Hematopoietic multipotent progenitor cell treated with erythropoietin and hydrocortisone succinate and interleukin-3 and kit ligand, for 4 days (in vitro differentiated cells): Measurements from ENCODE around the gene TRIM8.

Experiments
- DNase-seq: peaks from one replicate; pipeline ENCODE4 v3.0.0-alpha.2; 2015

TRIM8 gene

GRCh38 chr10:102633848-102634247, 10.4 kb upstream of the TRIM8 start:
- no peak for DNase-seq

DNA sequence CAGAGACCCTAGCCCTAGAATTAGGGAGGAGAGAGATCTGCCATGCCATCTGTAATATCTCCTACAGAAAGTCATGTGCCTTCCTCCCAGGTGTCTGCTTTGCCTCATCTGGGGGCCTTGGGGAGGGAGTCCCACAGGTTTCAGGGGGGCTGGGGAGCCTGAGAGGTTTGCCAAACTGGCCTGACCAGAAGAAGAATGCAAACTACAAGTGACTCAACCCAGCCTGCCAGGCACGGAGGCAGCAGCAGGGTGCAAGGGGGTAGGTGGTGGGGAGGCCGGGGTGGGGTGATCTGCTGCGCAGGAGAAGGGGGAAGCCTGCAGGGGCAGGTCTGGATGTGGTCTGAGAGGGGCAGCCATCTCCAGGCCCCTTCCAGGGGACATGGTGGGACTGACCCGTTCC, 9.6 kb upstream of the TRIM8 start:
- no peak for DNase-seq

DNA sequence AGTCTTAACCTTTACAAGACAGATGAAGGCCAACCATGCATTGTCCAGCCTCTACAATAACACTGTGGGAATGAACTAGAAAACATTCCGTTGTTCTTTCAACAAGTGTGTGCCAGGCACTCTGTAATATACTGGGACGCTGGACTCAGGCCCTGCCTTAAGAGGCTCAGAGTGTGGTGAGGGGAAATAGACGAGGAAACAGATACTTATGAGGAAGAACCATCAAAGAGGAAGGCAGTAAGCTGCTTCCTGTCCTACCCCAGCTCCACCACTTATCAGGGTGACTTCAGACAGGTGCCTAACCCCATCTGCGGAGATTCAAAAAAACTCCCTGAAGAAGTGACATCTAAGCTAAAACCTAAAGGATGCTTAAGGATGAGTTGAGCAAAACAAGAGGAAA, 8.9 kb upstream of the TRIM8 start:
- DNase-seq: peak; percentile 57

DNA sequence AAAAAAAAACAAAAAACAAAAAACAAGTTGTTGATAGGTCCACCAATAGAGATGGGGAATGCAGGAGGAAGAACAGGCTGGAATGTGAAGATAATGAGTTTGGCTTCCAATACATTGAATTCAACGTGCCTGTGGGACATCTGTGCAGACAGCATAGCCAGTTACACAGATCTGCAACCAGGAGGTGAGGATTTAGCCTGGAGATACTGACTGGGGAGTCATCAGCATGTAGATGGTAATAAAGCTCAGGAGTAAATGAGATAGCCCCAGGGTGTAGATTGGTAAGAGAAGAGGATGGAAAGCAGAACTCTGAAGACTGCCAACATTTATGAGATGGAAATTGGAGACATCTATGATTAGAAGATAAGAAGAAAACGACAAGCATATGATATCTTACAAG, 4.7 kb upstream of the TRIM8 start:
- DNase-seq: no peak

- no peak for DNase-seq
These were observed 2.9 kb upstream of the TRIM8 start for GRCh38 chr10:102641402-102641801.

GRCh38 chr10:102641880-102642735, 2.2 kb upstream of the TRIM8 start:
- DNase-seq: peak; percentile 99

DNA sequence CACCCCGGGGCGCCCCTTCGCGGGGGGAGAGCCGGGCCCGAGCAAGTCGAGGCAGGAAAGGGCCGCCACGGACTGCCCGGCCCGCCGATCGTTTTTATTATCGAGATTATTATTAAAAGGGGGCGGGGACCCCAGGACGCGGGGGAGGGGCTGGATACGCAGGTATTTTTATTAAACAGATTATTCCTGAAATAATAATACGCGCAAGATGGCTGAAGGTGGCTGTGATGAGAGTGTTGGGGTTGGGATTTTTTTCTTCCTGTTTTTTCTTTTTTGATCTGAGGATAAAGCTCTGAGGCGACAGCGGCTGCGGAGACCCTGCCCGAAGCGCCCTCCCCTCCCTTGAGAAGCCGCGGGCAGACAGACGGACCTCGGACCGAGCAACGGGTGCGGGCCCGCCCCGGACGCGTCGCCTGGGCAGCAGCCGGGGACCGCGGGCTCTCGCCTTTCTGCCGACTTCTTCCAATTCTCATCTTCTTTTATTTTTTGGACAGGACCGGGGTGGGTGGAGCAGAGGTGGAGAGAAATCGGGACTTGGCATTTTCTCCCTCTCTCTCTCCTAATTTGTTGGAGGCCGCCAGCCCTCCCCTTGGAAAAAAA, 1.4 kb upstream of the TRIM8 start:
- peak; percentile 65 for DNase-seq

GRCh38 chr10:102643336-102644065, 778 bp upstream of the TRIM8 start:
- peak; percentile 91 for DNase-seq

DNA sequence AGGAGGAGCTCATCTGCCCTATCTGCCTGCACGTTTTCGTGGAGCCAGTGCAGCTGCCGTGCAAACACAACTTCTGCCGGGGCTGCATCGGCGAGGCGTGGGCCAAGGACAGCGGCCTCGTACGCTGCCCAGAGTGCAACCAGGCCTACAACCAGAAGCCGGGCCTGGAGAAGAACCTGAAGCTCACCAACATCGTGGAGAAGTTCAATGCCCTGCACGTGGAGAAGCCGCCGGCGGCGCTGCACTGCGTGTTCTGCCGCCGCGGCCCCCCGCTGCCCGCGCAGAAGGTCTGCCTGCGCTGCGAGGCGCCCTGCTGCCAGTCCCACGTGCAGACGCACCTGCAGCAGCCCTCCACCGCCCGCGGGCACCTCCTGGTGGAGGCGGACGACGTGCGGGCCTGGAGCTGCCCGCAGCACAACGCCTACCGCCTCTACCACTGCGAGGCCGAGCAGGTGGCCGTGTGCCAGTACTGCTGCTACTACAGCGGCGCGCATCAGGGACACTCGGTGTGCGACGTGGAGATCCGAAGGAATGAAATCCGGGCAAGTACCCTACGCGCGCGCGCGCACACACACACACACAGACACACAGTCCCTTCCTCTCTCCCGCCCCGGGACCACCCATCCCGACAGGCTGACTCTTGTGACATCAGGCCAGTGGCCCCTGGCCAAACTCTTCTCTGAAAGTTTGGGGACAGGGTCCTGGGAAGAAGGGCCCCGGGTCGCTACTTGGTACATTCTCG, 538 bp downstream of the TRIM8 start:
- peak; percentile 91 for DNase-seq

DNA sequence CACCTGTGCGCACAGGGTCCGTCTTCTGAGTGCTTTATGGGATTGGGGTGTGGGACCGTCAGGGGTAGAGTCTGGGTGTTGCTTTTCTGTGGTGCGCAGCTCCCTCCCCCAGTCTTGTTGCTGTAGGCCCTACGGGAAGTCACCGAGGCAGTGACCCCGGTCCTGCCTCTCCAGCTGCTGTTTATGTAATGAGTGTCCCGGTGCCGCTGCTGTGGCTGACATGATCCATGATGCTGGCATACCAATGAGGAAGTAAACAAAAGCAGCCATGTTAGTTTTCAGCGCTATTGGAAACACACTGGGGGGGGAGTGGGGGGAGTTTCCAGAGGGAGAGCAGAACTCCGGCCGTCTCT, 1.1 kb downstream of the TRIM8 start:
- DNase-seq: peak; percentile 76

GRCh38 chr10:102645741-102646609, 1.7 kb downstream of the TRIM8 start:
- DNase-seq: peak; percentile 98

DNA sequence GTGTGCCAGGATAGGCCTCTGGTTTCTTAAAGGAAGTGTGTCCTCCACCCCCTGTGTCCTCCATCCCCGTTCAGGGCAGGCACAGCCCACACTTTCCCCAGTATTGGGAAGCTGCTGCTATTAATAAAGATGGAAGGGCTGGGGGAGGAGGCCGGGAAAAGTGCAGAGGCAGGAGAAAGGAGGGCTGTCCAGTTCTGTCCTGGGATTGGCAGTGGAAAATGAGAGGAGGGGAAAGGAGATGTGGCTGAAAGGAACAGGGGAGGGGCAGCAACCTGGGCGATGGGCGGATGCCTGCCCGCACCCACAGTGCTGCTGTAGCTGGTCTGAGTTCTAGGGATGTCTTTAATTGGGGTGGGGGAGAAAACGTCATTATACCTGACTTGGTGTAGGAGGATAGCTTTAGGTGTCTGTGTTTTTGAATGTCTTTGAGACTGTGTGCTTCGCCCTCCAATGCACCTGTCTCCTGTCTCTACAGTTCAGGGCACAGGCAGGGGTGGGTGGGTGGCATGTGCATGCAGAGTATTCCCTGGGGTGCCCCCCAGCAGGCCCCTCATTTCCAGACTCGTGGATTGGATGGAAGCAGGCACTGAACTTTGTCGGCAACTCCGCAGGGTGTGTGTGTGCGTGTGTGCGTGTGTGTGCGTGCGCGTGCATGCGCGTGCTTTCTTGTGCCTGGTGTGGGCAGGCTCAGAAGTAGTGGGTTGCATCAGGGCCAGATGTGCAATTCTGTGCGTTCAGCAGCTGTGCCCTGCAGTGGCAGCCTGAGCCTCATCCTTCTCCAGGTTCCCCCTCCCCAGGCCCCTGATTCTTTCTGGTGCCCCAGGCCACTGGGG, 2.5 kb downstream of the TRIM8 start:
- peak; percentile 66 for DNase-seq

DNA sequence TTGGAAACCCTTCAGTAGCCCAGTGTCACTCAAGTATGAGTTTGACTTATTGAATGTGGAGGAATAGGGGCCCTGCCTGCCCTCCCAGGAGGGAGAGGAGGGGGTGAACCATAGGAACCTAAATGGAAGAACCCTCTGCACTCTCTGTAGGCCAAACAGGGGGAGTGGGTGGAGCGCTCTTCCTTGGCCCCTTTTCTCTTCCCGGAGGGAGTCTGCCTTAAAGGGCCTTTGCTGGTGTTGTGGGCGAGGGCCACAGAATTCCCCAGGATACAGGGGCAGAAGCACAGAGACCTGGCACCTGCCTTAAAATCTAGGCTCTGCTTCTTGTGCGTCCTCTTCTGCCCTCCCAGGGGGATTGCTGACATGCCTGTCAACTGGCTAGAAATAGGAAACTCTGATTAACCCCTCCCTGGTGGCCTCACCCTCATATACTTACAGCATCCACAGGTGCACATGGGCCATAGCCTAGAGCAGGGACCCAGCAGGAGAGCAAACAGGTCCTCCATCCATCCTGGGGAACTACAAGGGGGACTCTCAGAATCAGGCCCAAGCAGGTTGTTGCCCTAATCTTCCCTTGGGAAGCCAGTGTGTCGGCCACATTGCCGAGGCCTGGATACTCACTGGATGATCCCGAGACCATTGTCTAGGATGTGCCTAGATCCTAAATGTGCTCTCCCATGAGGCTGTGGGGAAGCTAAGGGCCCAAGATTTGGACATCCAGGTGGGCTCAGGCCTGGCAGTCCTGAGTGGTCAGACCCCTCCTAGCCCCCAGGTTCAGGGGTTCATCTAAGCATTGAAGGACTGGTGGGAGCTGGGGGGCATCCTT, 3.4 kb downstream of the TRIM8 start:
- no peak for DNase-seq

DNA sequence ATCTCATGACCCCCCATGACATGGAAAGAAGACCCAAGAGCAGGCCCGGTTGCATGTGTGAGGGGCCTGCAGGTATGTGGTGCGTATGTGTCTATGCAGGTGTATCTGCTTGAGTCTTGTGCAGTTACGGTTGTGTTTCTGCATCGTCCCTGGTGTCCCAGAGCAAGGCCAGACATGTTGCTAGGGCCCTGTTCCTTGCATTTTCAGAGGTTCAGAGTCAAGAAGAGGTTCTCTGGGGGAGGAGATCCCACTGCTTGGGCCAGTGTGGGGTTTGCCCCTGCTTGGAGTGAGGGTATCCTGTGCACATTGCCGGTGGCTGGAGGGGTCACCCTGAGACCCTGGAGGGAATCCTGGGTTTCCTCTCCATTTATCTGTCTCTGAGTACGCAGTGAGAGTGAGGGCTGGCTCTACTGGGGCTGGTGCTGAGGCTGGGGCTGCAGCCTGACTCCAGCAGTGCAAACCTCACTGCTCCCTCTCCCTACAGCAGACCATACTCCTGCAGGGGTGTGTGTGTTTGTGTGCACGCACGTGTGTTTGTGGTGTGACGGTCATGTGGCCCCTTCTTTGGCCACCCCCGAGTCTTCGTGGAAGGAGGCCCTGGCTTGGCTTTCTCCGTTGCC, 4.1 kb downstream of the TRIM8 start:
- no peak for DNase-seq

DNA sequence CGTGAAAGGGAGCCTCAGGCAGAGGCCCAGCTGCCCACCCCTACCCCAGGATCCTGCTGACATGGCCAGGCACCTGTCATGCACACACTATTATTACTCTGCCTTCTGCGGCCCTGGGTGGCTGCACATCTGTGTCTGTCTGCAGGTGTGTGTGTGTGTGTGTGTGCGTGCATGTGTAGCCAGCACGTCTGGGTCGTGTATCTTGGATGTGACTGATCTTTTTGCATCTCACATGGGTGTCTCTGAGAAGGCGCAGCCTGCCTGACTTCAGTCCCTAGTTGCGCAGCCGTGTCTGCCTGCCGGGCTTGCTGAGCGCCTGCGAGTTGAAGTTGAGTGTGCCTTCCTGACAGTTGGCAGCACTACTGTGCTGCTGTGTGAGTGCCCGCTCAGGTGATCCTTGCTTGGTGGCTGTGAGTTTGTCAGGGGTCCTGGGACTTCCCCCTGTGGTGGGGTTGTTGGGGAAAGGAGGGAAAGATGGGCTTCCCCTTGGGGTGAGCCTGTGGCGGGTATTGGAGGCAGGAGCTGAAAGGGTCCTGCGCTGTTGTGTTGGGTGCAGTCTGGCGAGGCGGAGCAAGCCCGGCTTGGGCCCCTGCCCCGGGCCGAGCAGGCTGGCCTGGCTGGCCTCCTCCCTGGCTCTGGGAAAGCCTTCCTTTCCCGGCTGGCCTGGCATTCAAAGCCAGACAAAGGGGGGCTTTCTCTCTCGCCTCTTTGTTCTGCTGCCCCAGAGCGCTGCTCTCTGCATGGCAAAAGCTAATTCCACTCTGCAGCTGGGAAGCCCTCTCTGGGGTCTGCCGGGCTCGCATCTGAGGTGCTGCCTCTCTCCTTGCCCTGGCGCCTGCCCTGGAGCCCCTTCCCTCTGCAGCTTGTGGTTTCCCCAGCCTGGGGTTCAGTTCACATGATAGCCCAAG, 4.9 kb downstream of the TRIM8 start:
- peak; percentile 39 for DNase-seq

GRCh38 chr10:102649797-102650654, 5.7 kb downstream of the TRIM8 start:
- DNase-seq: no peak

GRCh38 chr10:102650655-102651454, 6.6 kb downstream of the TRIM8 start:
- no peak for DNase-seq
